ENCODE data around the gene SCT. TPM values are rescaled to one million over a fixed set of nuclear protein-coding genes. Genes with fewer than 3 reads are reported as not detected.

The SCT gene
- total and polyA plus RNA-seq, 2 of the 4 experiments (the other 2 are of a cell fraction): not detected

- H3K27ac ChIP-seq (ENCODE audit: insufficient read depth, low read length): no peak overlapping the region
- peaks cover 25% of the 10 kb centered on the region for H3K36me3 ChIP-seq (ENCODE audit: control insufficient read depth, insufficient read depth, low read length)
- POLR2A ChIA-PET (ENCODE audit: unreplicated experiment): no interaction called here
- no peak overlapping the region for H2AFZ ChIP-seq (replicated peaks; ENCODE audit: low read length, poor library complexity)
- TF ChIP-seq BHLHE40 (IDR thresholded peaks at IDR 0.05; ENCODE audit: low read depth, low read length) (no peak), SMC3 (IDR thresholded peaks at IDR 0.05; ENCODE audit: low read depth, low read length) (no peak), MAFK (IDR thresholded peaks at IDR 0.05; ENCODE audit: low read depth, low read length) (no peak), CTCF (conservative IDR thresholded peaks at IDR 0.05; ENCODE audit: low read depth, low read length) (no peak), RAD21 (IDR thresholded peaks at IDR 0.05; ENCODE audit: low read length) (no peak), CEBPB (IDR thresholded peaks at IDR 0.05; ENCODE audit: low read depth, low read length) (no peak), USF2 (IDR thresholded peaks at IDR 0.05; ENCODE audit: low read depth, low read length) (no peak), MAZ (IDR thresholded peaks at IDR 0.05; ENCODE audit: borderline replicate concordance, low read depth, low read length) (no peak), RCOR1 (IDR thresholded peaks at IDR 0.05; ENCODE audit: insufficient replicate concordance, low read length) (no peak), CHD1 (IDR thresholded peaks at IDR 0.05; ENCODE audit: low read depth, low read length) (no peak), ELK1 (IDR thresholded peaks at IDR 0.05; ENCODE audit: borderline replicate concordance, low read depth, low read length) (no peak), NFE2L2 (IDR thresholded peaks at IDR 0.05; ENCODE audit: low read depth, low read length) (no peak), RFX5 (IDR thresholded peaks at IDR 0.05; ENCODE audit: low read depth, low read length) (no peak), FOS (IDR thresholded peaks at IDR 0.05; ENCODE audit: low read depth, low read length) (no peak)
- no CpG with 5 or more reads among the region's 14 CpGs for WGBS, 2 experiments (ENCODE audit: extremely low coverage in 2 of 2, insufficient read length in 1 of 2)
- DNase-seq (no peak), ATAC-seq (ENCODE audit: low read depth) (no peak)
- H4K8ac ChIP-seq (ENCODE audit: low read depth in 2 of 2, low read length in 2 of 2): no peak overlapping the region
- dilution Hi-C loops (cut with HindIII; ENCODE audit: low sequenced_read_pairs, unreplicated experiment): no loop called here
- no peak overlapping the region for H3K4me3 ChIP-seq (ENCODE audit: insufficient read depth, low read depth, low read length)
- peaks cover 79% of the 10 kb centered on the region for H4K20me1 ChIP-seq (ENCODE audit: insufficient read depth, low read length)
- CTCF ChIA-PET: no interaction called here
- no TSS peak for BruUV-seq (replicated peaks)
- no peak overlapping the region for H3K4ac ChIP-seq (ENCODE audit: low read depth, low read length)
- no peak overlapping the region for H3K4me2 ChIP-seq (ENCODE audit: low read depth, low read length)
- H2AK9ac ChIP-seq (replicated peaks; ENCODE audit: low read depth, low read length, poor library complexity): peak overlapping the region; percentile 50
- H2BK120ac ChIP-seq (ENCODE audit: low read depth, low read length): no peak overlapping the region
- H4K91ac ChIP-seq (ENCODE audit: insufficient read depth, low read depth, low read length): no peak overlapping the region
- no peak overlapping the region for H4K5ac ChIP-seq (ENCODE audit: low read depth, low read length)
- no peak overlapping the region for H3K18ac ChIP-seq (ENCODE audit: low read depth, low read length)
- H3K23ac ChIP-seq (ENCODE audit: low read depth, low read length): peak overlapping the region; percentile 36; the same call in 1 of the 2 replicates
- H3K27me3 ChIP-seq (ENCODE audit: control insufficient read depth, insufficient read depth, low read length): no peaks in the 10 kb centered on the region
- H3K9me3 ChIP-seq (ENCODE audit: control insufficient read depth, insufficient read depth, low read length): no peaks in the 10 kb centered on the region
- no peak overlapping the region for H3K14ac ChIP-seq (replicated peaks; ENCODE audit: low read depth, low read length)
- no peak overlapping the region for H2AK5ac ChIP-seq (ENCODE audit: low read depth, low read length)
- in situ Hi-C loops (cut with MboI; ENCODE audit: low sequenced_read_pairs): no loop called here
- H2BK5ac ChIP-seq (ENCODE audit: low read depth, low read length, poor library complexity, severe bottlenecking): no peak overlapping the region
- intact Hi-C loops (cut with micrococcal nuclease): no loop called here
- H3K56ac ChIP-seq (ENCODE audit: extremely low read depth, insufficient read depth, low read length): no peak overlapping the region
- peaks cover 14 to 58% of the 10 kb centered on the region in 2 experiments for H3K79me1 ChIP-seq (ENCODE audit: low read depth in 1 of 2, low read length in 2 of 2)
- no peak overlapping the region for H3K9ac ChIP-seq (ENCODE audit: low read depth, low read length)
- H3K4me1 ChIP-seq (ENCODE audit: control insufficient read depth, insufficient read depth, low read length): peaks cover 12% of the 10 kb centered on the region
- no peak overlapping the region for H2BK15ac ChIP-seq (ENCODE audit: low read depth, low read length)
- H3K9me1 ChIP-seq (ENCODE audit: insufficient read depth, low read length): peaks cover 25% of the 10 kb centered on the region
- H2BK20ac ChIP-seq (ENCODE audit: low read depth, low read length): no peak overlapping the region
These were observed 45.6 kb downstream of the SCT start for GRCh38 chr11:581342-581741.

Data from IMR-90 (cell line).